Chondrocyte (in vitro differentiated cells): ENCODE measurements around the gene IL27RA. TPM values are rescaled to one million over a fixed set of nuclear protein-coding genes. Genes with fewer than 3 reads are reported as not detected.
"Not testable (repeated sequence)": the region's sequence is repeated elsewhere in the genome, so short reads cannot be mapped to it uniquely, and the experiment has no call there.

Experiments
- DNase-seq: peaks from one replicate; pipeline ENCODE4 v3.0.0; 2021; ENCODE audit warnings: mixed read lengths, low spot score
- H3K27ac Mint-ChIP-seq: one replicate; pipeline ENCODE4 v1.8.0; 2021; ENCODE audit warnings: mild to moderate bottlenecking, moderate library complexity, mixed read lengths; ENCODE audit not compliant: unreplicated experiment
- H3K27me3 Mint-ChIP-seq: 2 replicates; pipeline ENCODE4 v1.8.0; 2021; ENCODE audit warnings: low read depth, mixed read lengths
- H3K36me3 Mint-ChIP-seq: 2 replicates; pipeline ENCODE4 v1.8.0; 2021; ENCODE audit warnings: low read depth, mixed read lengths
- H3K4me1 Mint-ChIP-seq: 2 replicates; pipeline ENCODE4 v1.8.0; 2021; ENCODE audit warnings: low read depth, mild to moderate bottlenecking, mixed read lengths
- H3K4me3 Mint-ChIP-seq: one replicate; pipeline ENCODE4 v1.8.0; 2021; ENCODE audit warnings: mild to moderate bottlenecking, moderate library complexity, mixed read lengths; ENCODE audit not compliant: unreplicated experiment
- H3K9me3 Mint-ChIP-seq: 2 replicates; pipeline ENCODE4 v1.8.0; 2021; ENCODE audit warnings: low read depth, mixed read lengths
- CTCF ChIP-seq: fragments of 200-600 bp; sonication (generic); IDR thresholded peaks from 2 replicates; pipeline ENCODE4 v1.5.0; 2021; ENCODE audit warnings: antibody characterized with exemption, mild to moderate bottlenecking, moderate library complexity
- total RNA-seq: library from RNA; stranded (reverse); gene quantifications from 3 replicates; pipeline ENCODE4 v1.2.1, GENCODE V29; 2021

Gene IL27RA
- total RNA-seq, 1 donor from 2014 or later: 3.0 TPM

DNA sequence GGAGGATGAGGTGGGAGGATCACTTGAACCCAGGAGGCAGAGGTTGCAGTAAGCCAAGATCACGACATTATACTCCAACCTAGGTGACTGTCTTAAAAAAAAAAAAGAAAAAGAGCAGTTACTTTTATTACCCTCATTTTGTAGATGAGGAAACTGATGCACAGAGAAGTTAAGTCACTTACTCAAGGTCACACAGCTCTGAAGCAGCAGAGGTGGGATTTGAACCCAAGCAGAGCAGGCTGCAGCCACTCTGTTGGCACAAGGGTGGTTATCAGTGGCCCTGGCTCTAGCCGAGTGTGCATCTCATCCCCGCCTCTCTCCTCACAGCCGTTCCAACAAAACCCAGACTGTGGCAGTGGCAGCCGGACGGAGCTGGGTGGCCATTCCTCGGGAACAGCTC, 7.6 kb downstream of the IL27RA start:
- Mint-ChIP-seq H3K36me3 (no peaks in the 10 kb centered on the region), H3K4me1 (peaks cover 6% of the 10 kb centered on the region), H3K9me3 (no peaks in the 10 kb centered on the region), H3K4me3 (no peak overlapping the region), H3K27me3 (no peaks in the 10 kb centered on the region), H3K27ac (no peak overlapping the region)
- DNase-seq: no peak
- no peak for TF ChIP-seq CTCF

- H3K36me3 Mint-ChIP-seq, DNase-seq, H3K4me3 Mint-ChIP-seq, H3K27me3 Mint-ChIP-seq, H3K4me1 Mint-ChIP-seq, H3K9me3 Mint-ChIP-seq: not testable (repeated sequence)
- H3K27ac Mint-ChIP-seq: peak overlapping the region; percentile 6
- peak; percentile 80 for TF ChIP-seq CTCF
Measured at GRCh38 chr19:14042659-14043608, 11.4 kb downstream of the IL27RA start.

DNA sequence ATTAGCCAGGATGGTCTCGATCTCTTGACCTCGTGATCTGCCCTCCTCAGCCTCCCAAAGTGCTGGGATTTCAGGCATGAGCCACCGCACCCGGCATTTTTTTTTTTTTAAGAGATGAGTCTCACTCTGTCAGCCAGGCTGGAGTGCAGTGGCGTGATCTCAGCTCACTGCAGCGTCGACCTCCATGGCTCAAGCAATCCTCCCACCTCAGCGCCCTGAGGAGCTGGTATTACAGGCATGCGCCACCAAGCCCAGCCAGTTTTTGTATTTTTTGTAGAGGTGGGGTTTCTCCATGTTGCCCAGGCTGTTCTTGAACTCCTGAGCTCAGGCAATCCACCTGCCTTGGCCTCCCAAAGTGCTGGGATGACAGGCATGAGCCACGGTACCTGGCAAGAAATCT, 16.3 kb downstream of the IL27RA start:
- not testable (repeated sequence) for DNase-seq, H3K9me3 Mint-ChIP-seq, H3K27ac Mint-ChIP-seq, H3K4me1 Mint-ChIP-seq, H3K4me3 Mint-ChIP-seq, H3K36me3 Mint-ChIP-seq, H3K27me3 Mint-ChIP-seq

DNA sequence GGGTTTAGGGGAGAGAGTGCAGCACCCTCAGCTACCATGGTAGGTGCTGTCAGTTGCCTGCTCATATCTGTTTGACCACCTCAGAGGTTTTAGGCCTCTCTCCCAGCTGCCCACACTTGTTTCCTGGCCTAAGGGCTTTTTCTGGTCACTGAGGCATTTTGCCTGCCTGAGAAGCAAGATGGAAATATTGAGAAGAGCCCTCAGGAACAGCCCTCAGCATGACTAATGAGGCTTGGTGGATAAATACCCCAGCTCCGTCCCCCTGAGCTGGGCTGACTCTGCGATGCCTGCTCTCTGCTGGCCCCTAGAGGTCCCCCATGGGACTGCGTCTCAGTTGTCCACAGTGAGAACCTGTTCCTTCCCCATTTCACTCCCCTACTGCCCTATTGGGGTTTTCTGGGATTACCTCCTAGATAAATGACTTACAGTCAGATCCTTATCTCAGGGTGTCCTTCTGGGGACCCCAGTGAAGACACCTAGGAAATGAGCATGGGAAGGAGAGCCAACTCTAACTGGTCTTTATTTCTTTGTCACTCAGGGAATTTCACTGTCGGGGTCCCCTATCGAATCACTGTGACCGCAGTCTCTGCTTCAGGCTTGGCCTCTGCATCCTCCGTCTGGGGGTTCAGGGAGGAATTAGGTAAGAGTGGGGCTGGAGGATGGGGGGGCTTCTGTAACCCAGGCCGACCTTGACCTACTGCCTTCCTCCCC, 17.0 kb downstream of the IL27RA start:
- no peaks in the 10 kb centered on the region for H3K27me3 Mint-ChIP-seq
- peak; percentile 82 for TF ChIP-seq CTCF
- no peak overlapping the region for H3K27ac Mint-ChIP-seq
- H3K4me1 Mint-ChIP-seq: no peaks in the 10 kb centered on the region
- no peaks in the 10 kb centered on the region for H3K9me3 Mint-ChIP-seq
- peaks cover 1% of the 10 kb centered on the region for H3K36me3 Mint-ChIP-seq
- no peak overlapping the region for H3K4me3 Mint-ChIP-seq
- no peak for DNase-seq

- no peak for DNase-seq
- TF ChIP-seq CTCF: no peak
- Mint-ChIP-seq H3K36me3 (peaks cover 1% of the 10 kb centered on the region), H3K27me3 (no peaks in the 10 kb centered on the region), H3K27ac (no peak overlapping the region), H3K4me1 (no peaks in the 10 kb centered on the region), H3K9me3 (no peaks in the 10 kb centered on the region), H3K4me3 (no peak overlapping the region)
Measured at GRCh38 chr19:14050512-14050911, 18.9 kb downstream of the IL27RA start.

- not testable (repeated sequence) for H3K4me3 Mint-ChIP-seq, H3K36me3 Mint-ChIP-seq, H3K27me3 Mint-ChIP-seq, H3K27ac Mint-ChIP-seq, H3K4me1 Mint-ChIP-seq, H3K9me3 Mint-ChIP-seq, DNase-seq
Measured at GRCh38 chr19:14050961-14051360, 19.4 kb downstream of the IL27RA start.
